HepG2 (cell line): ENCODE results near the gene IPO13. TPM values are rescaled to one million over a fixed set of nuclear protein-coding genes. Genes with fewer than 3 reads are reported as not detected.

Experiments used
- ASH2L ChIP-seq: fragments of 300-600, 200-600 bp; sonication (generic); IDR thresholded peaks from 2 replicates; pipeline ENCODE4 v1.7.0; 2017; ENCODE audit warnings: low read depth, mild to moderate bottlenecking, moderate library complexity, mixed read lengths, low read length; ENCODE audit not compliant: insufficient read length
- BRD4 ChIP-seq: sonication (generic); formaldehyde crosslinking; IDR thresholded peaks from 2 replicates; pipeline ENCODE4 v1.4.0; 2020; ENCODE audit warnings: missing genetic modification reagents
- FOXC1 ChIP-seq: sonication (generic); formaldehyde crosslinking; IDR thresholded peaks from 2 replicates; pipeline ENCODE4 v1.8.0; 2022; ENCODE audit warnings: mild to moderate bottlenecking, missing genetic modification reagents, borderline replicate concordance
- FOXJ3 ChIP-seq: sonication (generic); formaldehyde crosslinking; IDR thresholded peaks from 2 replicates; pipeline ENCODE4 v1.4.0; 2020; ENCODE audit warnings: missing genetic modification reagents, mild to moderate bottlenecking, borderline replicate concordance
- GFI1 ChIP-seq: sonication (generic); formaldehyde crosslinking; IDR thresholded peaks from 2 replicates; pipeline ENCODE4 v1.5.0; 2020; ENCODE audit warnings: missing genetic modification reagents, mild to moderate bottlenecking, borderline replicate concordance
- IRF9 ChIP-seq: sonication (generic); formaldehyde crosslinking; IDR thresholded peaks from 2 replicates; pipeline ENCODE4 v1.8.0; 2022; ENCODE audit warnings: missing genetic modification reagents, mild to moderate bottlenecking, borderline replicate concordance
- NKX3-1 ChIP-seq: sonication (generic); formaldehyde crosslinking; IDR thresholded peaks from 2 replicates; pipeline ENCODE4 v1.5.0; 2020; ENCODE audit warnings: missing genetic modification reagents
- NR2F1 ChIP-seq, 2 experiments: fragments of 450-650 bp in 1 of 2; formaldehyde crosslinking in 1 of 2; IDR thresholded peaks; 2 replicates each; pipeline versions ENCODE4 v1.5.0 to v1.6.1; 2016 to 2020; ENCODE audit warnings: mild to moderate bottlenecking in 1 of 2, missing compliant biosample characterization in 1 of 2, missing genetic modification reagents in 1 of 2, moderate library complexity in 1 of 2
- SALL2 ChIP-seq: sonication (generic); formaldehyde crosslinking; IDR thresholded peaks from 2 replicates; pipeline ENCODE4 v1.8.1; 2023; ENCODE audit warnings: mild to moderate bottlenecking, missing genetic modification reagents, inconsistent platforms
- SCMH1 ChIP-seq: sonication (generic); formaldehyde crosslinking; IDR thresholded peaks from 2 replicates; pipeline ENCODE4 v1.9.0; 2021; ENCODE audit warnings: missing genetic modification reagents, mild to moderate bottlenecking, borderline replicate concordance
- SRSF1 ChIP-seq: fragments of 200-400 bp; formaldehyde crosslinking; optimal IDR thresholded peaks from 2 replicates; pipeline ENCODE3; 2017; ENCODE audit warnings: mild to moderate bottlenecking, low read depth, low read length, moderate library complexity
- ZNF230 ChIP-seq: sonication (generic); formaldehyde crosslinking; IDR thresholded peaks from 2 replicates; pipeline ENCODE4 v1.4.0; 2020; ENCODE audit warnings: mild to moderate bottlenecking, missing genetic modification reagents
- ZNF337 ChIP-seq: sonication (generic); formaldehyde crosslinking; IDR thresholded peaks from 2 replicates; pipeline ENCODE4 v1.5.1; 2020; ENCODE audit warnings: missing genetic modification reagents, low read depth, mild to moderate bottlenecking, borderline replicate concordance
- ZNF558 ChIP-seq: sonication (generic); formaldehyde crosslinking; IDR thresholded peaks from 2 replicates; pipeline ENCODE4 v1.9.0; 2022; ENCODE audit warnings: mild to moderate bottlenecking, missing genetic modification reagents, borderline replicate concordance
- ZNF619 ChIP-seq: sonication (generic); formaldehyde crosslinking; IDR thresholded peaks from 2 replicates; pipeline ENCODE4 v1.4.0; 2020; ENCODE audit warnings: mild to moderate bottlenecking, missing genetic modification reagents
- ZNF660 ChIP-seq: sonication (generic); formaldehyde crosslinking; IDR thresholded peaks from 2 replicates; pipeline ENCODE4 v1.5.1; 2020; ENCODE audit warnings: mild to moderate bottlenecking, low read depth, missing genetic modification reagents, borderline replicate concordance
- polyA plus RNA-seq, 8 experiments: library from polyadenylated mRNA; depleted of rRNA in 3 of 8; stranded (reverse) in 7 of 8; unstranded in 1 of 8; fragments of >200 nt; fragmentation: Illumina TruSeq in 4 of 8; extraction: Trizol in 4 of 8; gene quantifications; 2 replicates each; pipeline versions ENCODE4 v1.2.1 to v1.2.3, GENCODE V29; 2011 to 2016; ENCODE audit warnings: low read depth in 4 of 8, missing spikeins in 1 of 8, mixed read lengths in 1 of 8; ENCODE audit not compliant: insufficient read depth in 1 of 8
- total RNA-seq, 5 experiments: library from RNA; depleted of rRNA; stranded (reverse); fragments of >200 nt; fragmentation: Illumina TruSeq; extraction: Trizol; gene quantifications; 2 replicates each; pipeline ENCODE4 v1.2.3, GENCODE V29; 2016; ENCODE audit warnings: low read depth in 1 of 5
- TF ChIP-seq, protein P1 (sequence below): sonication (generic); formaldehyde crosslinking; IDR thresholded peaks from 2 replicates; pipeline ENCODE4 v1.4.0; 2020; ENCODE audit warnings: missing genetic modification reagents
- TF ChIP-seq, protein P2 (sequence below): sonication (generic); formaldehyde crosslinking; IDR thresholded peaks from 2 replicates; pipeline ENCODE4 v1.4.0; 2020; ENCODE audit warnings: low read depth, missing genetic modification reagents
- TF ChIP-seq, protein P3 (sequence below): IDR thresholded peaks from 2 replicates; pipeline ENCODE4 v1.6.1; 2016

IPO13 gene
- total and polyA plus RNA-seq, 2 of the 13 experiments (the other 11 are each of a cell fraction or from before 2014, with no cell fraction given), result 12.9 to 15.6 TPM

- TF ChIP-seq NKX3-1, result no peak
- TF ChIP-seq, protein P1, sequence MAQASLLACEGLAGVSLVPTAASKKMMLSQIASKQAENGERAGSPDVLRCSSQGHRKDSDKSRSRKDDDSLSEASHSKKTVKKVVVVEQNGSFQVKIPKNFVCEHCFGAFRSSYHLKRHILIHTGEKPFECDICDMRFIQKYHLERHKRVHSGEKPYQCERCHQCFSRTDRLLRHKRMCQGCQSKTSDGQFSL, result no peak
- TF ChIP-seq, protein P2, sequence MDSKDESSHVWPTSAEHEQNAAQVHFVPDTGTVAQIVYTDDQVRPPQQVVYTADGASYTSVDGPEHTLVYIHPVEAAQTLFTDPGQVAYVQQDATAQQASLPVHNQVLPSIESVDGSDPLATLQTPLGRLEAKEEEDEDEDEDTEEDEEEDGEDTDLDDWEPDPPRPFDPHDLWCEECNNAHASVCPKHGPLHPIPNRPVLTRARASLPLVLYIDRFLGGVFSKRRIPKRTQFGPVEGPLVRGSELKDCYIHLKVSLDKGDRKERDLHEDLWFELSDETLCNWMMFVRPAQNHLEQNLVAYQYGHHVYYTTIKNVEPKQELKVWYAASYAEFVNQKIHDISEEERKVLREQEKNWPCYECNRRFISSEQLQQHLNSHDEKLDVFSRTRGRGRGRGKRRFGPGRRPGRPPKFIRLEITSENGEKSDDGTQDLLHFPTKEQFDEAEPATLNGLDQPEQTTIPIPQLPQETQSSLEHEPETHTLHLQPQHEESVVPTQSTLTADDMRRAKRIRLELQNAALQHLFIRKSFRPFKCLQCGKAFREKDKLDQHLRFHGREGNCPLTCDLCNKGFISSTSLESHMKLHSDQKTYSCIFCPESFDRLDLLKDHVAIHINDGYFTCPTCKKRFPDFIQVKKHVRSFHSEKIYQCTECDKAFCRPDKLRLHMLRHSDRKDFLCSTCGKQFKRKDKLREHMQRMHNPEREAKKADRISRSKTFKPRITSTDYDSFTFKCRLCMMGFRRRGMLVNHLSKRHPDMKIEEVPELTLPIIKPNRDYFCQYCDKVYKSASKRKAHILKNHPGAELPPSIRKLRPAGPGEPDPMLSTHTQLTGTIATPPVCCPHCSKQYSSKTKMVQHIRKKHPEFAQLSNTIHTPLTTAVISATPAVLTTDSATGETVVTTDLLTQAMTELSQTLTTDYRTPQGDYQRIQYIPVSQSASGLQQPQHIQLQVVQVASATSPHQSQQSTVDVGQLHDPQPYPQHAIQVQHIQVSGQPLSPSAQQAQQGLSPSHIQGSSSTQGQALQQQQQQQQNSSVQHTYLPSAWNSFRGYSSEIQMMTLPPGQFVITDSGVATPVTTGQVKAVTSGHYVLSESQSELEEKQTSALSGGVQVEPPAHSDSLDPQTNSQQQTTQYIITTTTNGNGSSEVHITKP (CRISPR knock-in tag), result no peak
- no peak for TF ChIP-seq SRSF1
- TF ChIP-seq FOXC1 (CRISPR knock-in tag), result no peak
- 0 out of 2 replicates have a peak, but pooled peaks have one; percentile 51 for TF ChIP-seq SALL2 (CRISPR knock-in tag)
- no peak for TF ChIP-seq ZNF558 (CRISPR knock-in tag)
- no peak for TF ChIP-seq ZNF619 (CRISPR knock-in tag)
- TF ChIP-seq ZNF337, result no peak
- TF ChIP-seq NR2F1 (CRISPR knock-in tag; IDR thresholded peaks at IDR 0.05), result no peak
- peak; percentile 41 for TF ChIP-seq ASH2L
- TF ChIP-seq GFI1 (CRISPR knock-in tag), result no peak
- TF ChIP-seq IRF9 (CRISPR knock-in tag), result peak; percentile 49; the same call in 1 of the 2 replicates
- TF ChIP-seq ZNF230 (CRISPR knock-in tag), result peak; percentile 62; the same call in 1 of the 2 replicates
- TF ChIP-seq, protein P3, sequence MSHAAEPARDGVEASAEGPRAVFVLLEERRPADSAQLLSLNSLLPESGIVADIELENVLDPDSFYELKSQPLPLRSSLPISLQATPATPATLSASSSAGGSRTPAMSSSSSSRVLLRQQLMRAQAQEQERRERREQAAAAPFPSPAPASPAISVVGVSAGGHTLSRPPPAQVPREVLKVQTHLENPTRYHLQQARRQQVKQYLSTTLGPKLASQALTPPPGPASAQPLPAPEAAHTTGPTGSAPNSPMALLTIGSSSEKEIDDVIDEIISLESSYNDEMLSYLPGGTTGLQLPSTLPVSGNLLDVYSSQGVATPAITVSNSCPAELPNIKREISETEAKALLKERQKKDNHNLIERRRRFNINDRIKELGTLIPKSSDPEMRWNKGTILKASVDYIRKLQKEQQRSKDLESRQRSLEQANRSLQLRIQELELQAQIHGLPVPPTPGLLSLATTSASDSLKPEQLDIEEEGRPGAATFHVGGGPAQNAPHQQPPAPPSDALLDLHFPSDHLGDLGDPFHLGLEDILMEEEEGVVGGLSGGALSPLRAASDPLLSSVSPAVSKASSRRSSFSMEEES (CRISPR knock-in tag), result 0 out of 2 replicates have a peak, but pooled peaks have one; percentile 12
- TF ChIP-seq ZNF660 (CRISPR knock-in tag), result no peak
- no peak for TF ChIP-seq BRD4 (CRISPR knock-in tag)
- no peak for TF ChIP-seq SCMH1 (CRISPR knock-in tag)
- TF ChIP-seq FOXJ3 (CRISPR knock-in tag), result no peak
Measured at GRCh38 chr1:43991476-43992231, 44.9 kb downstream of the IPO13 start, which contains the start of gene CCDC24 (continued).
